Transverse colon (tissue), 4 donors: ENCODE measurements around the gene VAV2. TPM values are rescaled to one million over a fixed set of nuclear protein-coding genes. Genes with fewer than 3 reads are reported as not detected.

Experiments used
- DNase-seq: peaks from one replicate; pipeline ENCODE4 v3.0.0-alpha.2; 2019
- H3K27ac ChIP-seq, 4 donors: fragments of 200-600 bp; sonication (generic); 2 replicates each; pipeline ENCODE4 v1.5.1; 2016 to 2018; ENCODE audit warnings: inconsistent platforms in 4 of 4
- H3K27me3 ChIP-seq: fragments of 200-600 bp; sonication (generic); 2 replicates; pipeline ENCODE4 v1.5.1; 2017; ENCODE audit warnings: inconsistent platforms
- H3K36me3 ChIP-seq, 4 donors: fragments of 200-600 bp; sonication (generic); 2 replicates each; pipeline ENCODE4 v1.5.1; 2017 to 2019; ENCODE audit warnings: inconsistent platforms in 4 of 4
- H3K4me1 ChIP-seq, 4 donors: fragments of 200-600 bp; sonication (generic); 2 replicates each; pipeline ENCODE4 v1.5.1; 2017 to 2020; ENCODE audit warnings: inconsistent platforms in 4 of 4
- H3K4me3 ChIP-seq, 4 donors: fragments of 200-600 bp; sonication (generic); 1 replicate in 1 of 4; 2 replicates in 3 of 4; pipeline versions ENCODE4 v1.5.1 to v1.6.1; 2017 to 2019; ENCODE audit warnings: inconsistent platforms in 4 of 4
- H3K9me3 ChIP-seq, 2 donors: fragments of 200-600 bp; sonication (generic); 2 replicates each; pipeline ENCODE4 v1.5.1; 2017 to 2019; ENCODE audit warnings: inconsistent platforms in 2 of 2
- EP300 ChIP-seq: sonication (generic); formaldehyde crosslinking; IDR thresholded peaks from one replicate; pipeline ENCODE4 v1.6.1; 2017; ENCODE audit warnings: antibody characterized with exemption, low read depth
- POLR2A ChIP-seq: fragments of 450-650 bp; IDR thresholded peaks from one replicate; pipeline ENCODE4 v1.6.1; 2016; ENCODE audit warnings: antibody characterized with exemption, mild to moderate bottlenecking, moderate library complexity
- POLR2AphosphoS5 ChIP-seq, 3 donors: sonication (generic); formaldehyde crosslinking; IDR thresholded peaks; one replicate each; pipeline ENCODE4 v1.6.1; 2016; ENCODE audit warnings: antibody characterized with exemption in 3 of 3
- WGBS, 2 donors: methylation state at CpG; one replicate each; pipeline ENCODE4 v1.1.5; 2018; ENCODE audit warnings: low coverage in 1 of 2; 5-methylcytosine and 5-hydroxymethylcytosine counted together
- in situ Hi-C, 4 donors: fragments of 200-750 bp; cut with MboI; loops; one replicate each; pipeline versions ENCODE4 v1.15.0 to v1.15.1; 2017; ENCODE audit warnings: low sequenced_read_pairs in 3 of 4, low pct_ligation_motif_present in 1 of 4, low pct_unique_long_range_greater_than_20kb in 1 of 4
- intact Hi-C: fragments of 100-400 bp; cut with DNase I; formaldehyde crosslinking; loops from one replicate; pipeline ENCODE4 v1.15.1; 2023; ENCODE audit warnings: low total_unique reads
- total RNA-seq, 4 donors: library from RNA; depleted of rRNA; stranded (reverse); fragments of >200 nt; gene quantifications; one replicate each; pipeline ENCODE4 v1.1.0, GENCODE V29; 2016
- TF ChIP-seq, protein P1 (sequence below), 5 experiments: fragments of 200-600 bp in 3 of 5; fragments of 450-650 bp in 2 of 5; sonication (generic) in 3 of 5; IDR thresholded peaks; 1 replicate in 2 of 5; 2 replicates in 3 of 5; pipeline ENCODE4 v1.5.1; 2016 to 2017; ENCODE audit warnings: antibody characterized with exemption in 5 of 5, inconsistent platforms in 3 of 5, mild to moderate bottlenecking in 2 of 5, moderate library complexity in 1 of 5

The VAV2 gene
- total RNA-seq, 4 donors from 2014 or later: 8.2 to 52.4 (median 24.5) TPM

DNA sequence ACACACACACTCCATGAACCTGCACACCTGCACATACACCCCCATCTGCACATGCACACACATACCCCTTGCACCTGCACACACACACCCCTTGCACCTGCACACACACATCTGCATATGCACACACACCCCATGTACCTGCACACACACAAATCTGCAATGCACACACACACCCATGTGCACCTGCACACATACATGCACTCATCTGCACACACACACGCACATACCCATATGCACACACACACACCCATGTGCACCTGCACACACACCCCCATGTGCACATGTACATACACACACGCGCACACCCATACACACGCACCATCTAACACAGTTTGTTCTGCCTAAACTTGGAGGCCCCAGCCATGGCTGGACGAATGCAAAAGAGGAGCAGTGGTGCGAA is 138.1 kb downstream of the VAV2 start:
- Histone ChIP-seq H3K27ac (no peak overlapping the region), H3K9me3 (no peaks in the 10 kb centered on the region), H3K4me1 (peaks cover 5 to 19% (median 9%) of the 10 kb centered on the region in 4 donors), H3K4me3 (no peak overlapping the region), H3K36me3 (no peaks in the 10 kb centered on the region), H3K27me3 (no peaks in the 10 kb centered on the region)
- intact Hi-C loops: no loop called here
- no peak for DNase-seq
- in situ Hi-C loops: no loop called here
- WGBS, 2 donors: 80 to 95% methylated on average over 1 to 6 of the region's 6 CpGs
- TF ChIP-seq, protein P1, sequence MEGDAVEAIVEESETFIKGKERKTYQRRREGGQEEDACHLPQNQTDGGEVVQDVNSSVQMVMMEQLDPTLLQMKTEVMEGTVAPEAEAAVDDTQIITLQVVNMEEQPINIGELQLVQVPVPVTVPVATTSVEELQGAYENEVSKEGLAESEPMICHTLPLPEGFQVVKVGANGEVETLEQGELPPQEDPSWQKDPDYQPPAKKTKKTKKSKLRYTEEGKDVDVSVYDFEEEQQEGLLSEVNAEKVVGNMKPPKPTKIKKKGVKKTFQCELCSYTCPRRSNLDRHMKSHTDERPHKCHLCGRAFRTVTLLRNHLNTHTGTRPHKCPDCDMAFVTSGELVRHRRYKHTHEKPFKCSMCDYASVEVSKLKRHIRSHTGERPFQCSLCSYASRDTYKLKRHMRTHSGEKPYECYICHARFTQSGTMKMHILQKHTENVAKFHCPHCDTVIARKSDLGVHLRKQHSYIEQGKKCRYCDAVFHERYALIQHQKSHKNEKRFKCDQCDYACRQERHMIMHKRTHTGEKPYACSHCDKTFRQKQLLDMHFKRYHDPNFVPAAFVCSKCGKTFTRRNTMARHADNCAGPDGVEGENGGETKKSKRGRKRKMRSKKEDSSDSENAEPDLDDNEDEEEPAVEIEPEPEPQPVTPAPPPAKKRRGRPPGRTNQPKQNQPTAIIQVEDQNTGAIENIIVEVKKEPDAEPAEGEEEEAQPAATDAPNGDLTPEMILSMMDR (IDR thresholded peaks at IDR 0.05): no peak
- TF ChIP-seq POLR2A (no peak), POLR2AphosphoS5 (IDR thresholded peaks at IDR 0.05) (no peak), EP300 (no peak)

GRCh38 chr9:133853331-133853730 is 138.8 kb downstream of the VAV2 start:
- no peaks in the 10 kb centered on the region for H3K36me3 ChIP-seq
- H3K4me1 ChIP-seq: peaks cover 5 to 19% (median 9%) of the 10 kb centered on the region in 4 donors
- no peaks in the 10 kb centered on the region for H3K27me3 ChIP-seq
- 90% methylated on average over 7 of the region's 7 CpGs; no CpG with 5 or more reads in 1 of the 2 donors for WGBS, 2 donors
- intact Hi-C loops (no loop called here), in situ Hi-C loops (no loop called here)
- H3K4me3 ChIP-seq: no peak overlapping the region
- no peaks in the 10 kb centered on the region for H3K9me3 ChIP-seq
- no peak overlapping the region for H3K27ac ChIP-seq
- TF ChIP-seq, protein P1 (IDR thresholded peaks at IDR 0.05): no peak
- no peak for TF ChIP-seq EP300
- DNase-seq: no peak

DNA sequence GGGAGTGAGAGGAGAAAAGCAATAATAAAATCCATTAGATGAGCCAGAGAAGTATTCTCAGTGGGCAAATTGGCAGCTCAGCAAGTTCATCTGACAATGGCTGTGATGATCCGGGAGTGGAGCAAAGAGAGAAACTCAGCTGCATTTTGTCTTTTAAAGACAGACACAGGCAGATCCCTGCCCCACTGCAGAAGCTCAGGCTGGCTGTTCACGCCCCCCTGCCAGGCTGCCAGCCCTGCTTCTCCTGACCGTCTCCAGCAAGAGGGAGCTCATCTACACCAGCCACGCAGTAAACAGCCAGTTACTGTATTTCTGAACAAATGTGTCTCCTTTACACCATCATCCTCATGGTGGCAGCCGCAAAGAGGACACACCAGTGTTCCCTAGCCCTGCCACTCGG is 139.7 kb downstream of the VAV2 start:
- no peak for TF ChIP-seq POLR2A
- TF ChIP-seq, protein P1 (IDR thresholded peaks at IDR 0.05): no peak
- TF ChIP-seq POLR2AphosphoS5 (IDR thresholded peaks at IDR 0.05): no peak
- TF ChIP-seq EP300: no peak
- no peak for DNase-seq
- WGBS, 2 donors: 95 to 100% methylated on average over 1 to 6 of the region's 6 CpGs
- intact Hi-C loops (no loop called here), in situ Hi-C loops (no loop called here)
- Histone ChIP-seq H3K4me1 (peaks cover 5 to 19% (median 9%) of the 10 kb centered on the region in 4 donors), H3K9me3 (no peaks in the 10 kb centered on the region), H3K27me3 (no peaks in the 10 kb centered on the region), H3K27ac (no peak overlapping the region), H3K4me3 (no peak overlapping the region), H3K36me3 (no peaks in the 10 kb centered on the region)

DNA sequence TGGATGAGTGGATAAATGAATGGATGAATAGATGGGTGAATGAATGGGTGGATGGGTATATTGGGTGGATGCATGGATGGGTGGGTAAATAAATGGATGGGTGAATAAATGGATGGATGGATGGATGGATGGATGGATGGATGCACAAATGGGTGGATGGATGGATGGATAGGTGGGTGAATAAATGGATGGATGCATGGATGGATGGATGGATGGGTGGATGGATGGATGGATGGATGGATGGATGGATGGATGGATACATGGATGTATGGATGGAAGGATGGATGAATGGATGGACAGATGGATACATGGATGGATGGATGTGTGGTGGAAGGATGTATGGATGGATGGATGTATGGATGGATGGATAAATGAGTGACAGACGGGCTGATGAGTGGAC is 140.4 kb downstream of the VAV2 start:
- Histone ChIP-seq H3K9me3 (no peaks in the 10 kb centered on the region), H3K36me3 (no peaks in the 10 kb centered on the region), H3K4me1 (peaks cover 5 to 17% (median 9%) of the 10 kb centered on the region in 4 donors), H3K27ac (no peak overlapping the region), H3K27me3 (no peaks in the 10 kb centered on the region), H3K4me3 (no peak overlapping the region)
- intact Hi-C loops (no loop called here), in situ Hi-C loops (no loop called here)
- TF ChIP-seq POLR2AphosphoS5 (IDR thresholded peaks at IDR 0.05): no peak
- TF ChIP-seq, protein P1 (IDR thresholded peaks at IDR 0.05): no peak
- no peak for TF ChIP-seq POLR2A
- TF ChIP-seq EP300: no peak
- WGBS, 2 donors: 76 to 100% methylated on average over 1 of the region's 1 CpG
- no peak for DNase-seq
